ENCODE data around the gene LIMCH1. TPM values are rescaled to one million over a fixed set of nuclear protein-coding genes. Genes with fewer than 3 reads are reported as not detected.
"Not testable (repeated sequence)": the region's sequence is repeated elsewhere in the genome, so short reads cannot be mapped to it uniquely, and the experiment has no call there.

Gene LIMCH1, protein sequence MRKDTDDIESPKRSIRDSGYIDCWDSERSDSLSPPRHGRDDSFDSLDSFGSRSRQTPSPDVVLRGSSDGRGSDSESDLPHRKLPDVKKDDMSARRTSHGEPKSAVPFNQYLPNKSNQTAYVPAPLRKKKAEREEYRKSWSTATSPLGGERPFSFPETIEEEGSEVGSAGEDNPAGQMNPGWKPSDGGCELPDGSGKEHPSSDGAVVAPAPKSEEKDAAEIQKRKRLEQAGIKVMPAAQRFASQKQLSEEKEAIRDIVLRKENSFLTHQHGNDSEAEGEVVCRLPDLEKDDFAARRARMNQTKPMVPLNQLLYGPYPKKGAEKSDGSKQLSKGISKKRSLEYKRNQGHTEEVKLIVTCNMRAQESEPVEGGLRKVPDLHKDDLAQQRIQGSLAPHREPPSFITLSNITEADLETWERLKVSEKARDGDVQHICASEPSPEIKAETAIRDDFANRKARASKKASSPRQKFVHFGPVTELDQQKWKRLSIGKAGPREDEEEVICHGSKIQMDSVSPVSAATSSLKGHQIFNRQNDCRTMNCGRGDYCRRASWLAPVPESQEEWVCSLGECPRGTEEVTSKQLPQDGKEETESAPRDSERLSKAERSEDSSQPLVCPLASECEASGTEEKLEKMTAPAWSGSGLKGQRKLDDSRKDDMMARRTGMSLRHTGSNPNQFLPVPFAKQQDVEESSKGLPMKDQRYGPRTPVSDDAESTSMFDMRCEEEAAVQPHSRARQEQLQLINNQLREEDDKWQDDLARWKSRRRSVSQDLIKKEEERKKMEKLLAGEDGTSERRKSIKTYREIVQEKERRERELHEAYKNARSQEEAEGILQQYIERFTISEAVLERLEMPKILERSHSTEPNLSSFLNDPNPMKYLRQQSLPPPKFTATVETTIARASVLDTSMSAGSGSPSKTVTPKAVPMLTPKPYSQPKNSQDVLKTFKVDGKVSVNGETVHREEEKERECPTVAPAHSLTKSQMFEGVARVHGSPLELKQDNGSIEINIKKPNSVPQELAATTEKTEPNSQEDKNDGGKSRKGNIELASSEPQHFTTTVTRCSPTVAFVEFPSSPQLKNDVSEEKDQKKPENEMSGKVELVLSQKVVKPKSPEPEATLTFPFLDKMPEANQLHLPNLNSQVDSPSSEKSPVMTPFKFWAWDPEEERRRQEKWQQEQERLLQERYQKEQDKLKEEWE (N-terminal part only)
- total RNA-seq, result 12.7 and 19.4 TPM in 2 replicates
- long read RNA-seq, full-length matches to known transcripts, result 1 of 24 reads
- long read RNA-seq, partial matches to known transcripts, result 20 of 24 reads
- long read RNA-seq, other reads (novel, unspliced or antisense), result 3 of 24 reads

DNA sequence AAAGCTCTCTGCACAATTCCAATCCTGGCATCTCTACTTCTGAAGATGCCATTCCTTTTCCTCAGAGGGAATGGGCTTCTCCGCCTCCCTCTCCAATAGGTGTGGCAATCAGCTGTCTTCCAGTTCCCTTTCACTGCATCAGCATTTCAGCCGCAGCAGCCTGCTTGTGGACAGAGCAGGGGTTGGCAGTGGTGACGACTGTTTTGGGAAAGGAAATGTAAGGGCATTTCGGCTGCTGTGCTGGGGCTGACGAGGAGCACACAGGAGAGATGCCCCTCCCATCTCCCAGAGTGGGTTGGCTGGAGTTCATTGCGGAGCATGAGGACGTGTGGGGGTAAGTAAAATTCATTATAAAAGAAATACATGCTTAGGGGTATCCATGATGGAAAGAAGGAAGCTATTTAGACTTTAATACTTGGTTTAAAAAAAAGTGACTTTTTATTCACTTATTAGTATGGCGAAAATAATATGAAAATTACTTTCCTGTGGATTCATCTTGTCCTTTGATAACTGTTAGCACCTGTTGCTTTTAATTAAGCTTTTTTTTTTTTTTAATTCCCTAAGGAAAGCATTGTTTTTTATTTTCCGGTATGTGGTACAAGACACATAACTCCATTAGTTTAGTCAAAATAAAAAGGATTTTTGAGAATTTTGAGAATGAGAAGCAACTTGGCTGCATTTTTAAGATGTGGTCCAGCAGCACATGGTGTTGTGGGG lies at the start of gene LIMCH1:
Gene LIMCH1 (plus strand): TSS at position 141 of the 717 bp plus-strand sequence. CDS start 67,839 bp downstream, outside the sequence.
- peaks cover 17% of the 10 kb centered on the region for H3K4me1 Mint-ChIP-seq (ENCODE audit: low read depth)
- no peak for DNase-seq (ENCODE audit: low spot score, unreplicated experiment)
- peaks cover 26% of the 10 kb centered on the region for H3K27me3 Mint-ChIP-seq
- H3K9me3 Mint-ChIP-seq (ENCODE audit: low read depth), result no peaks in the 10 kb centered on the region
- H3K27ac Mint-ChIP-seq, result no peak within 1 kb of the TSS
- no peak within 1 kb of the TSS for H3K4me3 Mint-ChIP-seq (ENCODE audit: low read depth)
- TF ChIP-seq, protein P1, sequence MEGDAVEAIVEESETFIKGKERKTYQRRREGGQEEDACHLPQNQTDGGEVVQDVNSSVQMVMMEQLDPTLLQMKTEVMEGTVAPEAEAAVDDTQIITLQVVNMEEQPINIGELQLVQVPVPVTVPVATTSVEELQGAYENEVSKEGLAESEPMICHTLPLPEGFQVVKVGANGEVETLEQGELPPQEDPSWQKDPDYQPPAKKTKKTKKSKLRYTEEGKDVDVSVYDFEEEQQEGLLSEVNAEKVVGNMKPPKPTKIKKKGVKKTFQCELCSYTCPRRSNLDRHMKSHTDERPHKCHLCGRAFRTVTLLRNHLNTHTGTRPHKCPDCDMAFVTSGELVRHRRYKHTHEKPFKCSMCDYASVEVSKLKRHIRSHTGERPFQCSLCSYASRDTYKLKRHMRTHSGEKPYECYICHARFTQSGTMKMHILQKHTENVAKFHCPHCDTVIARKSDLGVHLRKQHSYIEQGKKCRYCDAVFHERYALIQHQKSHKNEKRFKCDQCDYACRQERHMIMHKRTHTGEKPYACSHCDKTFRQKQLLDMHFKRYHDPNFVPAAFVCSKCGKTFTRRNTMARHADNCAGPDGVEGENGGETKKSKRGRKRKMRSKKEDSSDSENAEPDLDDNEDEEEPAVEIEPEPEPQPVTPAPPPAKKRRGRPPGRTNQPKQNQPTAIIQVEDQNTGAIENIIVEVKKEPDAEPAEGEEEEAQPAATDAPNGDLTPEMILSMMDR (IDR thresholded peaks at IDR 0.05; ENCODE audit: unreplicated experiment), result no peak
- H3K36me3 Mint-ChIP-seq (ENCODE audit: insufficient read depth), result no peaks in the 10 kb centered on the region

DNA sequence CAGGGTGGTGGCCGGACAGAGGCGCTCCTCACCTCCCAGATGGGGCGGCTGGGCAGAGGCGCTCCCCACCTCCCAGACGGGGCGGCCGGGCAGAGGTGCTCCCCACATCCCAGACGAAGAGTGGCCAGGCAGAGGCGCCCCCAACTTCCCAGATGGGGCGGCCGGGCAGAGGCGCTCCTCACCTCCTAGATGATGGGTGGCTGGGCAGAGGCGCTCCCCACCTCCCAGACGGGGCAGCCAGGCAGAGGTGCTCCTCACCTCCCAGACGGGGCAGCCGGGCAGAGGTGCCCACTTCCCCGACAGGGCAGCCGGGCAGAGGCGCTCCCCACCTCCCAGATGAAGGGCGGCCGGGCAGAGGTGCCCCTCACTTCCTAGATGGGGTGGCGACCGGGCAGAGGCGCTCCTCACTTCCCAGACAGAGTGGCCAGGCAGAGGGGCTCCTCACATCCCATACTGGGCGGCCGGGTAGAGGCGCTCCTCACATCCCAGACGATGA lies 46.8 kb upstream of the LIMCH1 start:
- not testable (repeated sequence) for H3K9me3 Mint-ChIP-seq (ENCODE audit: low read depth); H3K4me1 Mint-ChIP-seq (ENCODE audit: low read depth); H3K27me3 Mint-ChIP-seq; DNase-seq (ENCODE audit: low spot score, unreplicated experiment); H3K27ac Mint-ChIP-seq; H3K36me3 Mint-ChIP-seq (ENCODE audit: insufficient read depth); H3K4me3 Mint-ChIP-seq (ENCODE audit: low read depth)

DNA sequence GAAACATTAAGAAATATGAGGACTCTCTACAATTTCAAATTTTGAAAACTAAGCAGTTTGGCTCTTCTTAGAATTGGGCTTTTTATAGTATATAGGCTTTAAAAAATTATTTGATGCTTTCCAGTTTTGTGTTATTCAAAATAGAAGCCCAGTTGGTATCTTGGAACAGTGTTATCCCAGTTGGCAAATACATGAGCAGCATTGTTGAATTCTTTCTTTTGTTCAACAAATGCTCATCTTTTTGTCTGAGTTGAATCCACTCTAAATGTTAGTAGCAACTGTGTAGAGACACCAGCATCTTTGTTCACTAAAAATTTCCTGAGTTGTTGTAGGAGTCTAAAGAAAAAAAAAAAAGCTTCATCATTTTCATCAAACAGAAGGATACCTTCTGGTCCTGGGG lies 41.0 kb upstream of the LIMCH1 start:
- DNase-seq (ENCODE audit: low spot score, unreplicated experiment), result no peak
- Mint-ChIP-seq H3K4me3 (ENCODE audit: low read depth) (no peak overlapping the region), H3K36me3 (ENCODE audit: insufficient read depth) (peaks cover 5% of the 10 kb centered on the region), H3K27me3 (no peaks in the 10 kb centered on the region), H3K4me1 (ENCODE audit: low read depth) (no peaks in the 10 kb centered on the region), H3K9me3 (ENCODE audit: low read depth) (peaks cover 6% of the 10 kb centered on the region), H3K27ac (no peak overlapping the region)
- TF ChIP-seq, protein P1 (IDR thresholded peaks at IDR 0.05; ENCODE audit: unreplicated experiment), result no peak

DNA sequence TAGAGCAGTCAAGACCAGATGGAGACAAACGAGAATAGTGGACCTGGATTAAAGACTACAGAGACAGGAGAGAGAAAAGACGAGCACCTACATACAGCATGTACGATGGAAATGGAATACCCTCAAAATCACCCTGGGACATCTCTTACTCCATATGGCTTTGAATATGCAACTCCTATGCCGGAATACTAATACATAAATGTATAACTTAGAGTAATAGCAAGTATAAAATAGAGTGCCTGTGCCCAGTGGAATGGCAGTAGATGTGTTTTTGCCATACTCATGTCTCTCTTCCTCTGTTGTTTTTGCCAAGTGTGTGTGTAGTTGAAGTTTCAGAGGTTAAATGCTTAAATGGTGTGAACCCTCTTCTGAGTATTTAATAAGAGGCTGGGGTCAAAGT lies 39.8 kb upstream of the LIMCH1 start:
- no peaks in the 10 kb centered on the region for H3K4me1 Mint-ChIP-seq (ENCODE audit: low read depth)
- TF ChIP-seq, protein P1 (IDR thresholded peaks at IDR 0.05; ENCODE audit: unreplicated experiment), result no peak
- no peak overlapping the region for H3K27ac Mint-ChIP-seq
- peaks cover 3% of the 10 kb centered on the region for H3K9me3 Mint-ChIP-seq (ENCODE audit: low read depth)
- no peak overlapping the region for H3K4me3 Mint-ChIP-seq (ENCODE audit: low read depth)
- no peak for DNase-seq (ENCODE audit: low spot score, unreplicated experiment)
- no peaks in the 10 kb centered on the region for H3K27me3 Mint-ChIP-seq
- peaks cover 5% of the 10 kb centered on the region for H3K36me3 Mint-ChIP-seq (ENCODE audit: insufficient read depth)

DNA sequence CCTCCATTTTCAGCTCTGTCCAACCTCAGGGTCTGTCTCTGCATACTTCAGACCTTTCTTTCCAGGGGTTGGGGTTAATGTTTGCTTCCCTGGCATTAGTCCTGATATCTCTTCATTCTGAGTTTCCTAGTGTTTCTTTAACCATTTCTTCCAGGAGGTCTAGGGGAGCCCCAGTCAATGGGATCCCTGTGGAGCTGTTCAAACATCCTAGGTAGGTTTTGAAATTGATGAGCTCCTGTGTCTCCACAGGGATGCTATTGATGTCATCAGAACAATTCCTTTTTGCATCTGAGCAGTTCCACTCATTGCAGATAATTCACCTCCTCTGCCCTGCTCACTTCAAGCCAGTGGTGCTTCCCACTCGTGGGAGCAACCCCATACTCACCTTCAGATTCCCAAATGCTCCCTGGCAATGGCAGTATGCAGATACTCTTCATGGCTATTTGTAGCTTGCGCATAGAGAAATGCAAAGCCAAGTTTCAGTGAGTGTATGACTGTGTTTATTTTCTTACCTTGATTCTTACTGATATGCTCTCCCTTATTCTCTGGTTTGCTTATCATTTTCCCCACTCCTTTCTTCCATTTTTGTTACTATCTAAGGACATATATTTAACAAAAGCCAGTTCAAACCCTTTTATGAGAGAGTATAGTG lies 33.7 kb upstream of the LIMCH1 start:
- Mint-ChIP-seq H3K4me1 (ENCODE audit: low read depth) (peaks cover 5% of the 10 kb centered on the region), H3K9me3 (ENCODE audit: low read depth) (peaks cover 6% of the 10 kb centered on the region), H3K27ac (peak overlapping the region; percentile 9), H3K36me3 (ENCODE audit: insufficient read depth) (peaks cover 5% of the 10 kb centered on the region), H3K27me3 (no peaks in the 10 kb centered on the region), H3K4me3 (ENCODE audit: low read depth) (no peak overlapping the region)
- no peak for DNase-seq (ENCODE audit: low spot score, unreplicated experiment)
- TF ChIP-seq, protein P1 (IDR thresholded peaks at IDR 0.05; ENCODE audit: unreplicated experiment), result no peak

All from progenitor cell of endocrine pancreas (in vitro differentiated cells).